ENCODE results near the gene SLC16A8. TPM values are rescaled to one million over a fixed set of nuclear protein-coding genes. Genes with fewer than 3 reads are reported as not detected.

The SLC16A8 gene
- total RNA-seq, 3 donors from 2014 or later (not counting 1 experiment from before 2014, with no cell fraction given) = 1.0 TPM; not detected in 2

DNA sequence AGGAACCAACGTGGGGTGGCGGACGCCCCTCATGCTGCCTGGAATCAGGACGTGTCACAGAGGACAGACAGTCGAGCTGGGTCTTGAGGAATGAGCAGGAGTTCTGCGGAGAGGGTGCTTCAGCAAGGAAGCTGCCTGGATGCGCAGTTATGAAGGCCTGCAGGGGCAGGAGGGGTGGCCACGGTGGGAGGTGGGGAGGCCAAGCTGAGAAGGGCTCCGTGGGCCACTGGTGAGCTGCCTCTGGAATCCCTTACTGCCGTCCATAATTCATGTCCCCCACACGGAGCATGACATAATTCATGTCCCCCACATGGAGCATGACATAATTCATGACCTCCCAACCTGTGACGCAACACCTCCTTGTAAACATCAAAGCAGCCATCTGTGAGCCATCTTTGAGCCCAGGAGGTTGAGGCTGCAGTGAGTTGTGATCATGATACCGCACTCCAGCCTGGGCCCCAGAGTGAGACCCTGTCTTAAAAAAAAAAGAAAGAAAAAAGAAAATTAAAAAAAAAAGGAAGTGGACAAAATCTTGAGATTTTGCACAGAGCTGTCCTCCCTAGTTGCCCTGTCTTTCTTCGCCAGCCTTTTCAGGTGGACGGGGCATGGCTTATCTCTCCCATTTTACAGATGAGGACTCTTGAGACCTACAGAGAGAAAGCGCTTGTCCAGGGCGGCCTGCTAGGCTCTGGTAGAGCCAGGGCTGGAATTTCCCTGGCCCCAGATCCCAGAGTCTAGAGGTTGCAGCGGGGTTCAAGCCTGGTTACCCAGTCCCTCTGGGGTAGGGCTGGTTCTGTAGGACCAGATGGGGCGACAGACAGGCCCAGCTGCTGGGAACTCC is 51.1 kb downstream of the SLC16A8 start:
- no peaks in the 10 kb centered on the region for H3K36me3 Mint-ChIP-seq
- no peak for DNase-seq
- peaks cover 0 to 2% of the 10 kb centered on the region in 2 donors for H3K27me3 Mint-ChIP-seq (ENCODE audit: low read depth in 2 of 2)
- 82% methylated on average over 19 of the region's 19 CpGs for WGBS (ENCODE audit: insufficient coverage)
- intact Hi-C loops (cut with micrococcal nuclease) = no loop called here
- H3K27ac Mint-ChIP-seq = no peak overlapping the region
- H3K9me3 Mint-ChIP-seq = no peaks in the 10 kb centered on the region
- Histone ChIP-seq H3K4me3 (ENCODE audit: low read length) (no peak overlapping the region), H3K27me3 (ENCODE audit: control insufficient read depth, insufficient read depth, low read length) (no peaks in the 10 kb centered on the region), H3K36me3 (ENCODE audit: control insufficient read depth, insufficient read depth, low read length) (no peaks in the 10 kb centered on the region), H3K4me1 (ENCODE audit: control insufficient read depth, insufficient read depth, low read length) (peaks cover 14% of the 10 kb centered on the region), H3K27ac (ENCODE audit: low read length) (no peak overlapping the region), H3K9me3 (ENCODE audit: control insufficient read depth, insufficient read depth, low read length) (no peaks in the 10 kb centered on the region)
- no peak overlapping the region for H3K4me3 Mint-ChIP-seq
- peaks cover under 1 to 16% of the 10 kb centered on the region in 2 donors for H3K4me1 Mint-ChIP-seq
- no peak for ATAC-seq
- TF ChIP-seq, protein P1, sequence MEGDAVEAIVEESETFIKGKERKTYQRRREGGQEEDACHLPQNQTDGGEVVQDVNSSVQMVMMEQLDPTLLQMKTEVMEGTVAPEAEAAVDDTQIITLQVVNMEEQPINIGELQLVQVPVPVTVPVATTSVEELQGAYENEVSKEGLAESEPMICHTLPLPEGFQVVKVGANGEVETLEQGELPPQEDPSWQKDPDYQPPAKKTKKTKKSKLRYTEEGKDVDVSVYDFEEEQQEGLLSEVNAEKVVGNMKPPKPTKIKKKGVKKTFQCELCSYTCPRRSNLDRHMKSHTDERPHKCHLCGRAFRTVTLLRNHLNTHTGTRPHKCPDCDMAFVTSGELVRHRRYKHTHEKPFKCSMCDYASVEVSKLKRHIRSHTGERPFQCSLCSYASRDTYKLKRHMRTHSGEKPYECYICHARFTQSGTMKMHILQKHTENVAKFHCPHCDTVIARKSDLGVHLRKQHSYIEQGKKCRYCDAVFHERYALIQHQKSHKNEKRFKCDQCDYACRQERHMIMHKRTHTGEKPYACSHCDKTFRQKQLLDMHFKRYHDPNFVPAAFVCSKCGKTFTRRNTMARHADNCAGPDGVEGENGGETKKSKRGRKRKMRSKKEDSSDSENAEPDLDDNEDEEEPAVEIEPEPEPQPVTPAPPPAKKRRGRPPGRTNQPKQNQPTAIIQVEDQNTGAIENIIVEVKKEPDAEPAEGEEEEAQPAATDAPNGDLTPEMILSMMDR (IDR thresholded peaks at IDR 0.05) = no peak

DNA sequence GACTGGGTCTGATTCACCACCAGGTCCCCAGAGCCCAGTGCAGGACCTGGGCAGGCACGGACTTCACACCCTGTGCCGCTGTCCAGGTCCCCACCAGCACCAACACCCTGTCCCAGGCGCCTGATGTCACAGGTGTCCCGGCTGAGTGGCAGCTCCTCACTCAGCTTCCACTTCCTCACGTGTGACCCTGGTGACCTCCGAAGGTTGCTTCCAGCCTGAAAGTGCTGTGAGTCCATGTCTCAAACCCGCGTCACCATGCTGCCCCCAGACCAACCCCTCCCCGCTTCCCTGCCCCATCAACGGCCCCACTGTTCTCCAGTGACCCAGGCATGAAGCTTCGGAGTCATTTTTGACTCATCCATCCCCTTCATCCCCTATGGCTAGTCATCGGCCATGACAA is 52.5 kb downstream of the SLC16A8 start:
- H3K9me3 ChIP-seq (ENCODE audit: control insufficient read depth, insufficient read depth, low read length) = no peaks in the 10 kb centered on the region
- H3K4me3 Mint-ChIP-seq = no peak overlapping the region
- no peaks in the 10 kb centered on the region for H3K36me3 ChIP-seq (ENCODE audit: control insufficient read depth, insufficient read depth, low read length)
- ATAC-seq (no peak), DNase-seq (no peak)
- intact Hi-C loops (cut with micrococcal nuclease) = no loop called here
- H3K4me3 ChIP-seq (ENCODE audit: low read length) = no peak overlapping the region
- TF ChIP-seq, protein P1 (IDR thresholded peaks at IDR 0.05) = no peak
- H3K4me1 Mint-ChIP-seq = peaks cover 11 to 29% of the 10 kb centered on the region in 2 donors
- no peak overlapping the region for H3K27ac Mint-ChIP-seq
- 92% methylated on average over 12 of the region's 12 CpGs for WGBS (ENCODE audit: insufficient coverage)
- peaks cover 28% of the 10 kb centered on the region for H3K4me1 ChIP-seq (ENCODE audit: control insufficient read depth, insufficient read depth, low read length)
- no peaks in the 10 kb centered on the region for H3K36me3 Mint-ChIP-seq
- H3K27me3 Mint-ChIP-seq (ENCODE audit: low read depth in 2 of 2) = peaks cover 0 to 2% of the 10 kb centered on the region in 2 donors
- H3K27me3 ChIP-seq (ENCODE audit: control insufficient read depth, insufficient read depth, low read length) = no peaks in the 10 kb centered on the region
- H3K9me3 Mint-ChIP-seq = no peaks in the 10 kb centered on the region
- no peak overlapping the region for H3K27ac ChIP-seq (ENCODE audit: low read length)

DNA sequence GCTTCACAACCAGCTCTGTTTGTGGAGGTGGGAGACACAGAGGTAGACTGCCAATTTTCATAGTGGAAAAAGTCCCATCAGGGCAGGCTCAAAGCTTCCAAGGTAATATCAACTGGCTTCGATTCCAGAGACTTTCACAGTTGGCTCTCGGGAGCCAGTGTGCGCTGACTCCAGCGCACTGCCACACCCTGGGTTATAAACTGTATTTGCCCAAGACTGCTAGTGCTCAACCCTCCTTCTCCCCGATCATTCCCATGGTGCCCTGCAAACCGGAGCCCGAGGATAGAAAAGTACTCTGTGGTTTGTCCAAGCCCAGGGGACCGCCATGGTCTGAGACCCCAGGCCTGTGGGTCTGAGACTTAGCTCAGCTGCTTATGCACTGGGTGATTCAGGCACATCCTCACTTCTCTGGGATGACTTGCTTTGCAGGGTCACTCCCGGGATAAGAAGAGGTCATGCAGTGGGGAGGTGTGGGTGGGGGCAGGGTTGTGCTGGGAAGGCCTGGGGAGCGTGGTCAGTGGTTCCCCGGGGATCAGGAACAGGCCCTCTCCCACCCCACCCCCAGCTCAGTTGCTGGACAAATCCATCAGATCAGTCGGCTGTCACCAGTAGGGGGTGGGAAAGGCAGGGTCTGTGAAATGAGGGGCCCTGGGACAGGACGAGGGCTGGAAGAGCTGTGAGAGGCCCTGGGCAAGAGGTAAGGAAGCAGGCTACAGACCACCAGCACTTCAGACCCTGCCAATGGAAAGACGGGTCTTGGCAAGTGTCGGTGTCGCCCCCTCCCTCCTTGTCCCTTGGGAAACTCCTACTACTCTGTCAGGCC is 53.5 kb downstream of the SLC16A8 start:
- H3K4me3 ChIP-seq (ENCODE audit: low read length) = no peak overlapping the region
- WGBS (ENCODE audit: insufficient coverage) = 91% methylated on average over 14 of the region's 16 CpGs
- DNase-seq = no peak
- peaks cover 37% of the 10 kb centered on the region for H3K4me1 ChIP-seq (ENCODE audit: control insufficient read depth, insufficient read depth, low read length)
- intact Hi-C loops (cut with micrococcal nuclease) = no loop called here
- H3K27me3 Mint-ChIP-seq (ENCODE audit: low read depth in 2 of 2) = peaks cover 0 to 2% of the 10 kb centered on the region in 2 donors
- H3K4me3 Mint-ChIP-seq = no peak overlapping the region
- no peaks in the 10 kb centered on the region for H3K36me3 ChIP-seq (ENCODE audit: control insufficient read depth, insufficient read depth, low read length)
- TF ChIP-seq, protein P1 (IDR thresholded peaks at IDR 0.05) = no peak
- H3K4me1 Mint-ChIP-seq = peaks cover 11 to 29% of the 10 kb centered on the region in 2 donors
- no peaks in the 10 kb centered on the region for H3K9me3 Mint-ChIP-seq
- H3K27ac ChIP-seq (ENCODE audit: low read length) = no peak overlapping the region
- no peak overlapping the region for H3K27ac Mint-ChIP-seq
- no peak for ATAC-seq
- no peaks in the 10 kb centered on the region for H3K36me3 Mint-ChIP-seq
- H3K9me3 ChIP-seq (ENCODE audit: control insufficient read depth, insufficient read depth, low read length) = no peaks in the 10 kb centered on the region
- no peaks in the 10 kb centered on the region for H3K27me3 ChIP-seq (ENCODE audit: control insufficient read depth, insufficient read depth, low read length)
